HCT116 (cell line): Measurements from ENCODE around the gene CDX1.

Experiments used
- ATF3 ChIP-seq: IDR thresholded peaks from 2 replicates; pipeline ENCODE4 v1.6.1; 2012
- CEBPB ChIP-seq: IDR thresholded peaks from 2 replicates; pipeline ENCODE4 v1.6.1; 2012; ENCODE audit warnings: low read depth
- EZH2 ChIP-seq: fragments of 200-600 bp; sonication (generic); IDR thresholded peaks from 2 replicates; pipeline ENCODE4 v1.6.1; 2017; ENCODE audit warnings: antibody characterized with exemption, mixed run types
- POLR2A ChIP-seq: IDR thresholded peaks from 2 replicates; pipeline ENCODE4 v1.7.0; 2011; ENCODE audit warnings: borderline replicate concordance; ENCODE audit not compliant: insufficient read depth, insufficient read length; ENCODE audit errors: extremely low read depth
- POLR2AphosphoS5 ChIP-seq: IDR thresholded peaks from 2 replicates; pipeline ENCODE4 v1.6.1; 2011; ENCODE audit warnings: mild to moderate bottlenecking, low read depth, low read length, moderate library complexity
- RAD21 ChIP-seq: IDR thresholded peaks from 2 replicates; pipeline ENCODE4 v1.6.1; 2012; ENCODE audit warnings: low read depth, mild to moderate bottlenecking
- REST ChIP-seq: IDR thresholded peaks from 2 replicates; pipeline ENCODE4 v1.6.1; 2012; ENCODE audit warnings: low read depth
- SIN3A ChIP-seq: IDR thresholded peaks from 2 replicates; pipeline ENCODE4 v1.6.1; 2012; ENCODE audit warnings: low read depth
- SRF ChIP-seq: IDR thresholded peaks from 2 replicates; pipeline ENCODE4 v1.6.1; 2012; ENCODE audit warnings: low read depth
- TCF7L2 ChIP-seq: IDR thresholded peaks from 2 replicates; pipeline ENCODE4 v1.7.0; 2011; ENCODE audit warnings: borderline replicate concordance, inconsistent platforms; ENCODE audit not compliant: insufficient read depth, insufficient read length; ENCODE audit errors: extremely low read depth
- TF ChIP-seq, protein P1 (sequence below), 3 experiments: fragments of 200-600 bp in 1 of 3; sonication (generic) in 1 of 3; IDR thresholded peaks in 2 of 3; conservative IDR thresholded peaks in 1 of 3; 2 replicates each; pipeline ENCODE4 v1.5.1; 2012 to 2017; ENCODE audit warnings: low read depth in 2 of 3, low read length in 2 of 3, antibody characterized with exemption in 1 of 3, borderline replicate concordance in 1 of 3, control low read depth in 1 of 3, mild to moderate bottlenecking in 1 of 3, mixed read lengths in 1 of 3, mixed run types in 1 of 3, moderate library complexity in 1 of 3; ENCODE audit not compliant: insufficient read depth in 1 of 3

DNA sequence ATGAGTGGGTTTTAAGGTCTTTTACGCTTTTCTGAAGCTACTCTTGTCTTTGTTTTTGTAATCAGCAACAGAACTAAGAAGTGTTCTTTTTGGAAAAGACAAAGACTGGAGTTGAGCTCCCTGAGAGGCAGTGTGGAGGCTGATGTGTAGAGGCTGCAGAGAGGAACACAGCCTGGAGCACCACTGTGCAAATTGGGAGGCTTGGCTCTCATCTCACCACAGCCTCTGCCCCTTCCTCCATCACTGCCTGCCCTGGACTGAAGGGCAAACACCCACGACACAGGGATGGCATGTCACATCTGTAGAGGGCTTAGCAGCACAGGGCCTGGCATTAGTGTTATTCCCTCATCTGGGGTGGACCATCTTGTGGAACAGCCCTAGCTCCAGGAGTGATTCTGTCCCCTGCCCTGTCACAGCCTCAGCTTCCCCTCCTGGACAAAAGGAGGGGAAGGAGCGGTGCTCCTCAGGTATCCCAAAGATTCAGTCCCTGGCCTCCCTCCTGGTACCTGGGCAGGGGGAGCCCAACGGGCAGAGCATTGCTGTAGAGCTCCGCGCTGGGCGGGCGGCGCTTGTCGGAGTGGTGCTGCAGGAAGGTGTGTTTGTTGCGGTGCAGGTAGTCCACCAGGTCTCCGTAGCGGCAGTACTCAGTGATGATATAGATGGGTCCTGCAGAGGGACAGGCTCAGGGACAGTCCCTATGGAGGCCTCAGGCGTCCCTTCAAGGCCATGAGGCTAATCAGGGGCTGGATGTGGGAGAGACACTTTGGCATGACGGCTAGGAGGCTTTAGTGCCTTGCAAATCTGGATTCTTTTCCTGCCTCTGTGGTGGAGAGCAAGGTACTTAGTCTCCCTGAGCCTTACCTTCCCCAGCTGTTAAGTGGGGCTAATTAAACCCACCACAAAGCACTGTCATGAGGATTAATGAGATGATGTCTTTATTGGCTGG is 43.8 kb upstream of the CDX1 start:
- TF ChIP-seq REST = no peak
- TF ChIP-seq, protein P1, sequence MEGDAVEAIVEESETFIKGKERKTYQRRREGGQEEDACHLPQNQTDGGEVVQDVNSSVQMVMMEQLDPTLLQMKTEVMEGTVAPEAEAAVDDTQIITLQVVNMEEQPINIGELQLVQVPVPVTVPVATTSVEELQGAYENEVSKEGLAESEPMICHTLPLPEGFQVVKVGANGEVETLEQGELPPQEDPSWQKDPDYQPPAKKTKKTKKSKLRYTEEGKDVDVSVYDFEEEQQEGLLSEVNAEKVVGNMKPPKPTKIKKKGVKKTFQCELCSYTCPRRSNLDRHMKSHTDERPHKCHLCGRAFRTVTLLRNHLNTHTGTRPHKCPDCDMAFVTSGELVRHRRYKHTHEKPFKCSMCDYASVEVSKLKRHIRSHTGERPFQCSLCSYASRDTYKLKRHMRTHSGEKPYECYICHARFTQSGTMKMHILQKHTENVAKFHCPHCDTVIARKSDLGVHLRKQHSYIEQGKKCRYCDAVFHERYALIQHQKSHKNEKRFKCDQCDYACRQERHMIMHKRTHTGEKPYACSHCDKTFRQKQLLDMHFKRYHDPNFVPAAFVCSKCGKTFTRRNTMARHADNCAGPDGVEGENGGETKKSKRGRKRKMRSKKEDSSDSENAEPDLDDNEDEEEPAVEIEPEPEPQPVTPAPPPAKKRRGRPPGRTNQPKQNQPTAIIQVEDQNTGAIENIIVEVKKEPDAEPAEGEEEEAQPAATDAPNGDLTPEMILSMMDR (IDR thresholded peaks at IDR 0.05 in 2 of 3, conservative IDR thresholded peaks at IDR 0.05 in 1 of 3; ENCODE audit: borderline replicate concordance in 1 of 3, insufficient read depth in 1 of 3, low read depth in 2 of 3, low read length in 2 of 3) = no peak
- TF ChIP-seq SRF = no peak
- no peak for TF ChIP-seq RAD21
- TF ChIP-seq SIN3A = no peak
- no peak for TF ChIP-seq POLR2A
- TF ChIP-seq EZH2 = no peak
- TF ChIP-seq ATF3 = no peak
- TF ChIP-seq POLR2AphosphoS5 = no peak
- no peak for TF ChIP-seq CEBPB
- TF ChIP-seq TCF7L2 = no peak
